GM21576 (cell line): ENCODE data around the gene SLC25A1.
"Not testable (repeated sequence)": the region's sequence is repeated elsewhere in the genome, so short reads cannot be mapped to it uniquely, and the experiment has no call there.

Experiments used
- ATAC-seq: cut with Tn5 transposase; IDR thresholded peaks from one replicate; pipeline ENCODE4 v1.9.1; 2021; ENCODE audit warnings: mild to moderate bottlenecking, moderate library complexity; ENCODE audit not compliant: unreplicated experiment

SLC25A1 gene

GRCh38 chr22:19206287-19206686 lies 27.8 kb upstream of the SLC25A1 start:
- no peak for ATAC-seq

GRCh38 chr22:19204640-19205039 lies 26.1 kb upstream of the SLC25A1 start:
- no peak for ATAC-seq

- ATAC-seq = no peak
Measured at GRCh38 chr22:19203834-19204233, 25.3 kb upstream of the SLC25A1 start.

GRCh38 chr22:19202799-19203186 lies 24.3 kb upstream of the SLC25A1 start:
- ATAC-seq = not testable (repeated sequence)

GRCh38 chr22:19201869-19202798 lies 23.6 kb upstream of the SLC25A1 start:
- ATAC-seq = no peak

GRCh38 chr22:19201130-19201868 lies 22.8 kb upstream of the SLC25A1 start:
- no peak for ATAC-seq

GRCh38 chr22:19199479-19199878 lies 20.9 kb upstream of the SLC25A1 start:
- ATAC-seq = no peak

- ATAC-seq = no peak
Measured at GRCh38 chr22:19197997-19198865, 19.7 kb upstream of the SLC25A1 start.

- no peak for ATAC-seq
Measured at GRCh38 chr22:19196841-19197612, 18.5 kb upstream of the SLC25A1 start.

GRCh38 chr22:19195796-19196731 lies 17.5 kb upstream of the SLC25A1 start:
- no peak for ATAC-seq

- ATAC-seq = no peak
Measured at GRCh38 chr22:19194766-19195536, 16.4 kb upstream of the SLC25A1 start.

GRCh38 chr22:19193879-19194278 lies 15.3 kb upstream of the SLC25A1 start:
- ATAC-seq = no peak

- no peak for ATAC-seq
Measured at GRCh38 chr22:19187716-19188563, 9.4 kb upstream of the SLC25A1 start.

GRCh38 chr22:19184276-19184997 lies 5.9 kb upstream of the SLC25A1 start:
- no peak for ATAC-seq

- ATAC-seq = no peak
Measured at GRCh38 chr22:19183216-19183615, 4.7 kb upstream of the SLC25A1 start.

GRCh38 chr22:19182472-19183157 lies 4.1 kb upstream of the SLC25A1 start:
- no peak for ATAC-seq
